ENCODE results near the gene TWF2.

The TWF2 gene

DNA sequence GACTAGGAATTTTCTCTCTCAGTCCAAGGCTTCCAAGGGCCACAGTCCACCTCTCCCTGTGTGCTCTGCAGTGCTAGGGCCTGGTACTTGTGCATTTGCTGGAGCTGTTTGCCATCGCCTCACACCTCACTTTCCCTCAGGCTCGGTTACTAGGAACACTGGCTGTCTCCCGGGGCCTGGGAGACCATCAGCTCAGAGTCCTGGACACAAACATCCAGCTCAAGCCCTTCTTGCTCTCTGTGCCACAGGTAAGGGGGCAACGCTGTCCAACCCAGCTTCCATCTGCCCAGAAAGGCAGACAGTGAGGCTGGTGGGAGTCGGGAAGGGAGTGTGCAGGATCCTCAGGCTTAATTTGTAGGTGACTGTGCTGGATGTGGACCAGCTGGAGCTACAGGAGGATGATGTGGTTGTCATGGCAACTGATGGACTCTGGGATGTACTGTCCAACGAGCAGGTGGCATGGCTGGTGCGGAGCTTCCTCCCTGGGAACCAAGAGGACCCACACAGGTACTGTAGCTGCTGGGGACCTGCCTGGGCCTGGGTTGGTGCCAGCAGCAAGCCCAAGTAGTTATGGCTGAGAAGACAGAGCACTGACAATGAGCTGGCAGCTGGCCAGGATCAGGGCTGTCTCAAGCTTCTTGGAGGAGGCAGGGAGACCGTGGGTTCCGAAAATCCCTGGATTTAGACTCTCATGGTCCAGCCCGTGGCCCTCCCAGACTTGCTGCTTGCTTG lies 10.0 kb upstream of the TWF2 start:
- H3K27ac ChIP-seq (ENCODE audit: low read length), result no peak overlapping the region

GRCh38 chr3:52248165-52248541 lies 9.2 kb upstream of the TWF2 start:
- H2AFZ ChIP-seq (ENCODE audit: low read depth, low read length), result no peak overlapping the region
- H3K27me3 ChIP-seq (ENCODE audit: low read depth, low read length), result no peaks in the 10 kb centered on the region
- H3K9ac ChIP-seq (ENCODE audit: low read length), result no peak overlapping the region
- H3K4me2 ChIP-seq (ENCODE audit: low read length), result no peak overlapping the region
- TF ChIP-seq CTCF (IDR thresholded peaks at IDR 0.05; ENCODE audit: low read depth, low read length), result no peak
- TF ChIP-seq EZH2phosphoT487 (IDR thresholded peaks at IDR 0.05; ENCODE audit: low read depth), result no peak
- no peak overlapping the region for H3K27ac ChIP-seq (ENCODE audit: low read length)
- H3K4me3 ChIP-seq (ENCODE audit: low read length), result no peak overlapping the region
- H3K79me2 ChIP-seq (ENCODE audit: low read length), result peaks cover 8% of the 10 kb centered on the region; the same call in 1 of the 2 replicates
- H3K4me1 ChIP-seq (ENCODE audit: low read length), result peaks cover 50% of the 10 kb centered on the region
- 0 out of 2 replicates have a peak, but pooled peaks cover 4% of the 10 kb centered on the region for H3K9me3 ChIP-seq (ENCODE audit: insufficient read depth, low read length)
- peaks cover 19% of the 10 kb centered on the region for H3K36me3 ChIP-seq (replicated peaks; ENCODE audit: low read depth, low read length)
- H4K20me1 ChIP-seq (ENCODE audit: insufficient read depth, low read length), result 0 out of 2 replicates have a peak, but pooled peaks cover 9% of the 10 kb centered on the region

More for the DNA sequence above, 10.0 kb upstream of the TWF2 start:
- TF ChIP-seq CTCF (IDR thresholded peaks at IDR 0.05; ENCODE audit: low read depth, low read length) (no peak), EZH2phosphoT487 (IDR thresholded peaks at IDR 0.05; ENCODE audit: low read depth) (no peak)
- Histone ChIP-seq H3K36me3 (replicated peaks; ENCODE audit: low read depth, low read length) (peaks cover 25% of the 10 kb centered on the region), H3K4me3 (ENCODE audit: low read length) (no peak overlapping the region), H3K4me2 (ENCODE audit: low read length) (no peak overlapping the region), H3K27me3 (ENCODE audit: low read depth, low read length) (no peaks in the 10 kb centered on the region), H3K4me1 (ENCODE audit: low read length) (peaks cover 52% of the 10 kb centered on the region), H3K9me3 (ENCODE audit: insufficient read depth, low read length) (no peaks in the 10 kb centered on the region), H2AFZ (ENCODE audit: low read depth, low read length) (no peak overlapping the region), H3K9ac (ENCODE audit: low read length) (no peak overlapping the region), H3K79me2 (ENCODE audit: low read length) (peaks cover 10% of the 10 kb centered on the region; the same call in 1 of the 2 replicates), H4K20me1 (ENCODE audit: insufficient read depth, low read length) (peaks cover 15% of the 10 kb centered on the region)

GRCh38 chr3:52247409-52248164 lies 8.6 kb upstream of the TWF2 start:
- H3K4me3 ChIP-seq (ENCODE audit: low read length), result no peak overlapping the region
- peaks cover 3% of the 10 kb centered on the region; the same call in 1 of the 2 replicates for H3K79me2 ChIP-seq (ENCODE audit: low read length)
- H3K4me2 ChIP-seq (ENCODE audit: low read length), result peak overlapping the region; percentile 1; the same call in 1 of the 2 replicates
- H2AFZ ChIP-seq (ENCODE audit: low read depth, low read length), result no peak overlapping the region
- no peak overlapping the region for H3K27ac ChIP-seq (ENCODE audit: low read length)
- TF ChIP-seq CTCF (IDR thresholded peaks at IDR 0.05; ENCODE audit: low read depth, low read length) (no peak), EZH2phosphoT487 (IDR thresholded peaks at IDR 0.05; ENCODE audit: low read depth) (no peak)
- no peaks in the 10 kb centered on the region for H3K27me3 ChIP-seq (ENCODE audit: low read depth, low read length)
- H3K4me1 ChIP-seq (ENCODE audit: low read length), result peaks cover 44% of the 10 kb centered on the region
- H4K20me1 ChIP-seq (ENCODE audit: insufficient read depth, low read length), result 0 out of 2 replicates have a peak, but pooled peaks cover 9% of the 10 kb centered on the region
- H3K9me3 ChIP-seq (ENCODE audit: insufficient read depth, low read length), result 0 out of 2 replicates have a peak, but pooled peaks cover 4% of the 10 kb centered on the region
- H3K9ac ChIP-seq (ENCODE audit: low read length), result no peak overlapping the region
- H3K36me3 ChIP-seq (replicated peaks; ENCODE audit: low read depth, low read length), result peaks cover 18% of the 10 kb centered on the region

Measured in OCI-LY3 (cell line).